ENCODE data around the gene CPO.

The CPO gene

DNA sequence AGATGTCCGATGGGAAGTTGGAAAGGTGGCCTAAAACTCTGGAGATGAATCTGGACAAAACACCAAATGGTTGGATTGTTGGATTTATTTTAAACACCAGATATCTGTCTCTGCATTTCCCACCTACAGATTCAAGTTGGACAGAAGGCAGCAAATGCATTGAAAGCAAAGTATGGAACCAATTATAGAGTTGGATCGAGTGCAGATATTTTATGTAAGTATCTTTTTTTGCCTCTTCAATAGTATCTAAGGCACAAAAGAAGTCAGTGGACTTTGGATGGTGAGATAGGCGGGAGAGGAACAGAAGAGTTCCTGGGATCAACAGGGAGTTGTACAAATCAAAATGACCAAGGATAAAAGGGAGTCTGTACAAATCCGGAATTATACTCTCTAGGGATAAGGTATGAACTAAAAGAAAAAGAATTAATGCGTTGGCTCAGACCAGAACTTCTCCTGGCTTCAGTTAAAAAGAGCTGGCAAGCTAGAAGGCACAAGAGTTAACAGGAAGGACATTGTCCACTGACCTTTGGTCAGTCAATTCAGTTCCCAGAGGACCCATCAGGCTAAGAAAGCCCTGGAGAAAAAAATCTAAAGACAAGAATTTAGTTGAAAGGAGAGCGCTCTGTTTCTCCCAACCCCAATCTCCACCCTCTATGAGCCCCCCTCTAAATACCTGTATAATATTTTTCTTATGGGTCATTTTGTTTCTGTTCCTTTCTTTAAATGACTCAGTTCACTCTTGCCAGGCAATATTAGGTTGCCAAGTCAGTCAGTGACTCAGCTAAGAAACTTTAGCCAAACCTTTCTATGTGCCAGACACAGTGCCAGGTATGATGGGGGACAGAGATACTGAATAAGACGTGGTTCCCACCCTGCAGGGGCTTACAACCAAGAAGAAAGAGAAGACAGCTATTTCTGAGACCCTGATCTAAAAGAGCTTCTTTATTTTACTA is 29.1 kb downstream of the CPO start:
- ATAC-seq = no peak; the same call in 2 of the 3 replicates
- TF ChIP-seq ARNTL (CRISPR knock-in tag; IDR thresholded peaks at IDR 0.05; ENCODE audit: borderline replicate concordance, low read depth) = no peak

DNA sequence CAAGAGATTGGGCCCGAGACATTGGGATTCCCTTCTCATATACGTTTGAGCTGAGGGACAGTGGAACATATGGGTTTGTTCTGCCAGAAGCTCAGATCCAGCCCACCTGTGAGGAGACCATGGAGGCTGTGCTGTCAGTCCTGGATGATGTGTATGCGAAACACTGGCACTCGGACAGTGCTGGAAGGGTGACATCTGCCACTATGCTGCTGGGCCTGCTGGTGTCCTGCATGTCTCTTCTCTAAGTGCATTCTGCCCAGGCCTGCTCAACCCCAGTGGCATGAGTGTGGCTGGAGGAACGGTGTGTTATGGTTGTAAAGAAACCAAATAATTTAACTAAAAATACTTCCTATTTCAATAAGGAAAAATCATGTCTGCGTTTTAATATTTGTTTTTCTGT is 29.9 kb downstream of the CPO start:
- ATAC-seq = no peak
- no peak for TF ChIP-seq ZNF565 (CRISPR knock-in tag; conservative IDR thresholded peaks at IDR 0.05; ENCODE audit: low read depth)
- TF ChIP-seq, protein P1, sequence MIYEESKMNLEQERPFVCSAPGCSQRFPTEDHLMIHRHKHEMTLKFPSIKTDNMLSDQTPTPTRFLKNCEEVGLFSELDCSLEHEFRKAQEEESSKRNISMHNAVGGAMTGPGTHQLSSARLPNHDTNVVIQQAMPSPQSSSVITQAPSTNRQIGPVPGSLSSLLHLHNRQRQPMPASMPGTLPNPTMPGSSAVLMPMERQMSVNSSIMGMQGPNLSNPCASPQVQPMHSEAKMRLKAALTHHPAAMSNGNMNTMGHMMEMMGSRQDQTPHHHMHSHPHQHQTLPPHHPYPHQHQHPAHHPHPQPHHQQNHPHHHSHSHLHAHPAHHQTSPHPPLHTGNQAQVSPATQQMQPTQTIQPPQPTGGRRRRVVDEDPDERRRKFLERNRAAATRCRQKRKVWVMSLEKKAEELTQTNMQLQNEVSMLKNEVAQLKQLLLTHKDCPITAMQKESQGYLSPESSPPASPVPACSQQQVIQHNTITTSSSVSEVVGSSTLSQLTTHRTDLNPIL (CRISPR knock-in tag; IDR thresholded peaks at IDR 0.05; ENCODE audit: low read depth) = no peak
- TF ChIP-seq ZFP3 (CRISPR knock-in tag; IDR thresholded peaks at IDR 0.05) = no peak
- no peak for TF ChIP-seq ARNTL (CRISPR knock-in tag; IDR thresholded peaks at IDR 0.05; ENCODE audit: borderline replicate concordance, low read depth)

DNA sequence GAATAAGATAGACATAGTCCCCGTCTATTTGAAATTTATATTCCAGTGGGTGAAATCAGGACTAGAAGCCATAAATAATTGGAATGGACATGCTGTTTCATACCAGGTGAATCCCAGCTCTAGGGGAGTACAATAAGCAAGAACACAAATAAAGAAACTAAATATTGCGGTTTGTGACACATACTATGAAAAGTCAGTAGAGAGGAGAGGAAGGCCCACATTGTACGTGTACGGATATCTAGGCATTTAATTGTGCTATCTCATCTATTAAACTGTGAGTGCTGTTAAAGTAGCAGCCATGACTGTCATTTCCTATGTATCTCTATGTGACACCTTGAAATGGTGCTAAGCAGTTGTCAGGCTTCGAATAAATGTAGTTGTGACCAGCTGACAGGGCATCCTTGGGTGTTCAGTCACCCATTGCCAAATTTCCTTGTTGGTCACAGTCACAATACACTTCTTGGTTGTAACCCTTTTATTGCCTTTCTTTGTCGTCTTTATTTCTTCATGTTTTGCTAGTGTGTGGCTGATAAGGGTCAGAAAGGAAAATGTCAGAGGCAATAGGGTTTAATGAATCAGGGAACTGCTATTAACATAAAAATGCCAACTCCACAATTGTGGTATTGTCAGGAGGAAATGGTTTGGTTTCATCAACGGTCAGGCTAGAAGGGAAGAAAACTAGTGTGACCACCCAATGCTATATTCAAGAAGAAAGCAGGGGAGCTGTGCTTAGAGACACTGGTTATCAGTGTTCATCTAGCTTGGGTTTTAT is 31.5 kb downstream of the CPO start:
- no peak for ATAC-seq
- TF ChIP-seq OSR1 (CRISPR knock-in tag; IDR thresholded peaks at IDR 0.05) (no peak), PPARA (CRISPR knock-in tag; IDR thresholded peaks at IDR 0.05; ENCODE audit: borderline replicate concordance) (no peak)

DNA sequence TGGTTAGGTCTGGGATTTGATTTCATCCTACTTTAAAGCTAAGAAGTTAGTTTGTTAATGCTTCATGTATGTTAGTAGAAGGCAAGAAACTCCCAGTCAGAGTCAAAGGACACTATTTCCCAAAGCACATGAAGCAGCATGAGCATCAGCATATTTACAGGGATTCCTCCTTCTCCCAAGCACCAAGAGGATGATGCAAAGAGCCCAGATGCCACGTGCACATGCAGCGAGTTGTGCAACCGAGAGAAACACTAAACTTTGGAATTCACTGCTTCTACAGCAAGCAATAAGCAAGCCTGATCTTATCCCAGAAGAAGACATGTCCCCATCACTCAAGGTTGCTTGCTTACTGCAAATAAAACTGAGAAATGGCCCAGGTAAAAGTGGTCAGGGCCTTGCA is 32.5 kb downstream of the CPO start:
- no peak for ATAC-seq
- TF ChIP-seq PPARA (CRISPR knock-in tag; IDR thresholded peaks at IDR 0.05; ENCODE audit: borderline replicate concordance) = no peak
- no peak for TF ChIP-seq ISL1 (CRISPR knock-in tag; IDR thresholded peaks at IDR 0.05)
- TF ChIP-seq ZNF565 (CRISPR knock-in tag; conservative IDR thresholded peaks at IDR 0.05; ENCODE audit: low read depth) = no peak
- TF ChIP-seq ZNF70 (CRISPR knock-in tag; IDR thresholded peaks at IDR 0.05) = no peak
- TF ChIP-seq SNAI2 (CRISPR knock-in tag; IDR thresholded peaks at IDR 0.05) = no peak
- TF ChIP-seq TOX (CRISPR knock-in tag; IDR thresholded peaks at IDR 0.05; ENCODE audit: borderline replicate concordance) = no peak
- TF ChIP-seq ZFP3 (CRISPR knock-in tag; IDR thresholded peaks at IDR 0.05) = no peak
- no peak for TF ChIP-seq TCF4 (CRISPR knock-in tag; IDR thresholded peaks at IDR 0.05; ENCODE audit: borderline replicate concordance)

DNA sequence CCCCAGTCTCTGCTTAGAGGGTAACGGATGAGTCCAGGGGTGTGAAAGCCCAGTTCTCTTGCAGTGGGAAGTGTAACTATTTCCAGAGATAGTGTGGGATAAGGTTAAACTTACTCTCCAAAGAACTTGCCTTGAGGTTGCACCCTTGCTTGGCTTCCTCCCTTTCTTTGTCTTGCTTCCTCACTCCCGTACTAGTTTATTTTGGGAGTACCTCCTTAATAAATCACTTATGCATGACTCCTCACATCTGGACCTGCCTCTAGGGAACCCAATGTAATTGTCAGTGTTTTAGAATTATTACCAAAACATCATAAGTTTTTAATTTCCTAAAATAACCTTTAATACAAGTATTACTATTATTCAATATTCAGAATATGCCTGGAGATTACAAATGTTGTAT is 35.2 kb downstream of the CPO start:
- ATAC-seq = no peak
- TF ChIP-seq, protein P1 (CRISPR knock-in tag; IDR thresholded peaks at IDR 0.05; ENCODE audit: low read depth) = no peak
- TF ChIP-seq PPARA (CRISPR knock-in tag; IDR thresholded peaks at IDR 0.05; ENCODE audit: borderline replicate concordance) (no peak), ZNF70 (CRISPR knock-in tag; IDR thresholded peaks at IDR 0.05) (no peak), OSR1 (CRISPR knock-in tag; IDR thresholded peaks at IDR 0.05) (no peak), ISL1 (CRISPR knock-in tag; IDR thresholded peaks at IDR 0.05) (no peak), TOX (CRISPR knock-in tag; IDR thresholded peaks at IDR 0.05; ENCODE audit: borderline replicate concordance) (no peak), CSDC2 (CRISPR knock-in tag; IDR thresholded peaks at IDR 0.05) (no peak), ARNTL (CRISPR knock-in tag; IDR thresholded peaks at IDR 0.05; ENCODE audit: borderline replicate concordance, low read depth) (no peak), ZNF8 (CRISPR knock-in tag; IDR thresholded peaks at IDR 0.05) (no peak), RARB (CRISPR knock-in tag; IDR thresholded peaks at IDR 0.05) (no peak), BACH2 (CRISPR knock-in tag; IDR thresholded peaks at IDR 0.05; ENCODE audit: borderline replicate concordance) (no peak)
- TF ChIP-seq, protein P2, sequence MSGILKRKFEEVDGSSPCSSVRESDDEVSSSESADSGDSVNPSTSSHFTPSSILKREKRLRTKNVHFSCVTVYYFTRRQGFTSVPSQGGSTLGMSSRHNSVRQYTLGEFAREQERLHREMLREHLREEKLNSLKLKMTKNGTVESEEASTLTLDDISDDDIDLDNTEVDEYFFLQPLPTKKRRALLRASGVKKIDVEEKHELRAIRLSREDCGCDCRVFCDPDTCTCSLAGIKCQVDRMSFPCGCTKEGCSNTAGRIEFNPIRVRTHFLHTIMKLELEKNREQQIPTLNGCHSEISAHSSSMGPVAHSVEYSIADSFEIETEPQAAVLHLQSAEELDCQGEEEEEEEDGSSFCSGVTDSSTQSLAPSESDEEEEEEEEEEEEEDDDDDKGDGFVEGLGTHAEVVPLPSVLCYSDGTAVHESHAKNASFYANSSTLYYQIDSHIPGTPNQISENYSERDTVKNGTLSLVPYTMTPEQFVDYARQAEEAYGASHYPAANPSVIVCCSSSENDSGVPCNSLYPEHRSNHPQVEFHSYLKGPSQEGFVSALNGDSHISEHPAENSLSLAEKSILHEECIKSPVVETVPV (CRISPR knock-in tag; IDR thresholded peaks at IDR 0.05) = no peak
- TF ChIP-seq, protein P3, sequence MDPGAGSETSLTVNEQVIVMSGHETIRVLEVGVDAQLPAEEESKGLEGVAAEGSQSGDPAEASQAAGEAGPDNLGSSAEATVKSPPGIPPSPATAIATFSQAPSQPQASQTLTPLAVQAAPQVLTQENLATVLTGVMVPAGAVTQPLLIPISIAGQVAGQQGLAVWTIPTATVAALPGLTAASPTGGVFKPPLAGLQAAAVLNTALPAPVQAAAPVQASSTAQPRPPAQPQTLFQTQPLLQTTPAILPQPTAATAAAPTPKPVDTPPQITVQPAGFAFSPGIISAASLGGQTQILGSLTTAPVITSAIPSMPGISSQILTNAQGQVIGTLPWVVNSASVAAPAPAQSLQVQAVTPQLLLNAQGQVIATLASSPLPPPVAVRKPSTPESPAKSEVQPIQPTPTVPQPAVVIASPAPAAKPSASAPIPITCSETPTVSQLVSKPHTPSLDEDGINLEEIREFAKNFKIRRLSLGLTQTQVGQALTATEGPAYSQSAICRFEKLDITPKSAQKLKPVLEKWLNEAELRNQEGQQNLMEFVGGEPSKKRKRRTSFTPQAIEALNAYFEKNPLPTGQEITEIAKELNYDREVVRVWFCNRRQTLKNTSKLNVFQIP (CRISPR knock-in tag; IDR thresholded peaks at IDR 0.05; ENCODE audit: borderline replicate concordance, low read depth) = no peak
- TF ChIP-seq, protein P4, sequence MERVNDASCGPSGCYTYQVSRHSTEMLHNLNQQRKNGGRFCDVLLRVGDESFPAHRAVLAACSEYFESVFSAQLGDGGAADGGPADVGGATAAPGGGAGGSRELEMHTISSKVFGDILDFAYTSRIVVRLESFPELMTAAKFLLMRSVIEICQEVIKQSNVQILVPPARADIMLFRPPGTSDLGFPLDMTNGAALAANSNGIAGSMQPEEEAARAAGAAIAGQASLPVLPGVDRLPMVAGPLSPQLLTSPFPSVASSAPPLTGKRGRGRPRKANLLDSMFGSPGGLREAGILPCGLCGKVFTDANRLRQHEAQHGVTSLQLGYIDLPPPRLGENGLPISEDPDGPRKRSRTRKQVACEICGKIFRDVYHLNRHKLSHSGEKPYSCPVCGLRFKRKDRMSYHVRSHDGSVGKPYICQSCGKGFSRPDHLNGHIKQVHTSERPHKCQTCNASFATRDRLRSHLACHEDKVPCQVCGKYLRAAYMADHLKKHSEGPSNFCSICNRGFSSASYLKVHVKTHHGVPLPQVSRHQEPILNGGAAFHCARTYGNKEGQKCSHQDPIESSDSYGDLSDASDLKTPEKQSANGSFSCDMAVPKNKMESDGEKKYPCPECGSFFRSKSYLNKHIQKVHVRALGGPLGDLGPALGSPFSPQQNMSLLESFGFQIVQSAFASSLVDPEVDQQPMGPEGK (CRISPR knock-in tag; IDR thresholded peaks at IDR 0.05; ENCODE audit: borderline replicate concordance) = no peak
- TF ChIP-seq, protein P5, sequence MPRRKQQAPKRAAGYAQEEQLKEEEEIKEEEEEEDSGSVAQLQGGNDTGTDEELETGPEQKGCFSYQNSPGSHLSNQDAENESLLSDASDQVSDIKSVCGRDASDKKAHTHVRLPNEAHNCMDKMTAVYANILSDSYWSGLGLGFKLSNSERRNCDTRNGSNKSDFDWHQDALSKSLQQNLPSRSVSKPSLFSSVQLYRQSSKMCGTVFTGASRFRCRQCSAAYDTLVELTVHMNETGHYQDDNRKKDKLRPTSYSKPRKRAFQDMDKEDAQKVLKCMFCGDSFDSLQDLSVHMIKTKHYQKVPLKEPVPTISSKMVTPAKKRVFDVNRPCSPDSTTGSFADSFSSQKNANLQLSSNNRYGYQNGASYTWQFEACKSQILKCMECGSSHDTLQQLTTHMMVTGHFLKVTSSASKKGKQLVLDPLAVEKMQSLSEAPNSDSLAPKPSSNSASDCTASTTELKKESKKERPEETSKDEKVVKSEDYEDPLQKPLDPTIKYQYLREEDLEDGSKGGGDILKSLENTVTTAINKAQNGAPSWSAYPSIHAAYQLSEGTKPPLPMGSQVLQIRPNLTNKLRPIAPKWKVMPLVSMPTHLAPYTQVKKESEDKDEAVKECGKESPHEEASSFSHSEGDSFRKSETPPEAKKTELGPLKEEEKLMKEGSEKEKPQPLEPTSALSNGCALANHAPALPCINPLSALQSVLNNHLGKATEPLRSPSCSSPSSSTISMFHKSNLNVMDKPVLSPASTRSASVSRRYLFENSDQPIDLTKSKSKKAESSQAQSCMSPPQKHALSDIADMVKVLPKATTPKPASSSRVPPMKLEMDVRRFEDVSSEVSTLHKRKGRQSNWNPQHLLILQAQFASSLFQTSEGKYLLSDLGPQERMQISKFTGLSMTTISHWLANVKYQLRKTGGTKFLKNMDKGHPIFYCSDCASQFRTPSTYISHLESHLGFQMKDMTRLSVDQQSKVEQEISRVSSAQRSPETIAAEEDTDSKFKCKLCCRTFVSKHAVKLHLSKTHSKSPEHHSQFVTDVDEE (CRISPR knock-in tag; IDR thresholded peaks at IDR 0.05) = no peak

Data from SK-N-SH treated with all-trans-retinoic acid at 6 μM for 48 hours (cell line).